GM12892 (cell line): ENCODE data around the gene PPM1J.

ENCODE experiments used
- DNase-seq: peaks from one replicate; pipeline ENCODE4 v3.0.0; 2011; ENCODE audit not compliant: insufficient read length
- FAIRE-seq: peaks from 2 replicates; lab custom pipeline; 2011; peaks lifted over from hg19 to GRCh38; lab: Jason Lieb, UNC
- POLR2A ChIP-seq: IDR thresholded peaks from 2 replicates; pipeline ENCODE4 v1.6.1; 2011; ENCODE audit warnings: low read depth, low read length, control low read depth
- POLR2AphosphoS5 ChIP-seq: IDR thresholded peaks from 2 replicates; pipeline ENCODE4 v1.6.1; 2011; ENCODE audit warnings: low read depth, low read length, control low read depth
- TAF1 ChIP-seq: IDR thresholded peaks from 2 replicates; pipeline ENCODE4 v1.6.1; 2011; ENCODE audit warnings: low read depth, mild to moderate bottlenecking, control low read depth, low read length, borderline replicate concordance

PPM1J gene

DNA sequence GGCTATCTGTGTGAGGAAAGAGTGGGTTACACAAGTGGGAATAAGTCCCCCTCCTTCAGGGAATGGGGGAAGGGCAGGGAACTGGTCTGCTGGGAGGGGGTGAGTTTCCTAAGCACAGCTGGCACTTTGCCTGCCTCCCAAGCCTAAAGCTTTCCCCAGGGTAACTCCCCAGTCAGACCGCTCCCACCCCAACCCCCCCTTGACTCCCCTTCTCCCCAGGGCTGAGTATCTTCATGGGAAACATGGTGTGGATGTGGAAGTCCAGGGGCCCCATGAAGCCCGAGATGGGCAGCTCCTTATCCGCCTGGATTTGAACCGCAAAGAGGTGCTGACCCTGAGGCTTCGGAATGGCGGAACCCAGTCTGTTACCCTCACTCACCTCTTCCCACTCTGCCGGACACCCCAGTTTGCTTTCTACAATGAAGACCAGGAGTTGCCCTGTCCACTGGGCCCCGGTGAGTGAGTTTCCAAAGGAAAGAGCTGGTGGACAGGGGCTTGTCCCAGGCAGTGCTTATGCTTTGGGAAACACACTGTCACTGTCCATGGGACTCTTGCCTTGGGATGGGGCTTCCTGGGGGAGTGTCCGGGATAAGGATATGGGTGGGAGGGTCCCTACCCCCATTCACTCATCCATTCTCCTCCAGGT lies 25.8 kb downstream of the PPM1J start:
- TF ChIP-seq TAF1 (no peak), POLR2A (no peak), POLR2AphosphoS5 (no peak)
- FAIRE-seq (no peak), DNase-seq (no peak)

DNA sequence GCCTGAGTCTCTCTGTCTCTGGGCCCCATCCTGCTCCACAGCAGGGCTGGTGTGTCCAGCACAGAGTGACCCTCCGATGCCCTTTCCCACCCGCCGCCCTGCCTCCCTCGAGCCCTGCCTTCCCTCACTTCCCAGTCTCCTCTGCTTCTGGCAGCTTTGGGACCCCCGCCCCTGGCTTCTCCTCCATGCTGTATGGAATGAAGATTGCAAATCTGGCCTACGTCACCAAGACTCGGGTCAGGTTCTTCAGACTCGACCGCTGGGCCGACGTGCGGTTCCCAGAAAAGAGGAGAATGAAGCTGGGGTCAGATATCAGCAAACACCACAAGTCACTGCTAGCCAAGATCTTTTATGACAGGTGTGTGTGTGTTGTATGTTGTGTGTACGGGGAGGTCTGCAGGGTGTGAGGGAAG lies 26.3 kb downstream of the PPM1J start:
- TF ChIP-seq POLR2A, result no peak
- TF ChIP-seq POLR2AphosphoS5, result no peak
- no peak for TF ChIP-seq TAF1
- no peak for DNase-seq
- no peak for FAIRE-seq

DNA sequence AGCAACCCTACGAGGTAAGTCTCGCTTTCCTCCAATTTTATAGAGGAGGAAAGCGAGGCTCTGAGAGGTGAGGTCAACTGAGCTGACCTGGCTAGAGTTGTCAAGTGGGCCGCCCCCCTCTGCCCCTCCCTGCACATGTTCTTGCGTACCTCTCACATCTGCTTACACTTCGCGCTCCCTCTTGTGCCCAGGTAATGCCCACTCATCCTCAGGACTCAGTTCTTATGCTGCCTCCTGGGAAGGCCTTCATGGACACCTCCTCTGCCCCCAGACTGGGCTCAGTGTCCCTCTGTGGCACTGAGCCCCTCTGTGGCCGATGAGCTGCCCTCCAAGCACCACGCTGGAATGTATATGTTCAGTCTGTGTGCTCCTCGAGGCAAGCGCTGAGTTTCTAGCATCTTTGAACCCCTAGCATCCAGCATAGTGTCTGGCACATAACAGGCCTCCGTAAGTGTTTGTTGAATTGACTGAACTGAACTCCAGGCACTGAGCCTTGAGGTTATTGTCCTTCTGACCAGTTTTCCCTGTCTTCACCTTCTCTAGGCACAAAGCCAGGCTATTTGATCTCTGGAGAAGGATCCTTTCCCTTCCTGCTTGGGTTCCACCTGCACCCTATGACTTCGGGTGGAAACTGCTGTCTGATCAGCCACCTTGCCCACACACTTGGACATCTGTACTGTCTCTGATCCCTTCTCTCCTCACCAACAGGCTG lies 27.2 kb downstream of the PPM1J start:
- DNase-seq (no peak), FAIRE-seq (no peak)
- no peak for TF ChIP-seq POLR2AphosphoS5
- TF ChIP-seq TAF1, result no peak
- TF ChIP-seq POLR2A, result no peak

DNA sequence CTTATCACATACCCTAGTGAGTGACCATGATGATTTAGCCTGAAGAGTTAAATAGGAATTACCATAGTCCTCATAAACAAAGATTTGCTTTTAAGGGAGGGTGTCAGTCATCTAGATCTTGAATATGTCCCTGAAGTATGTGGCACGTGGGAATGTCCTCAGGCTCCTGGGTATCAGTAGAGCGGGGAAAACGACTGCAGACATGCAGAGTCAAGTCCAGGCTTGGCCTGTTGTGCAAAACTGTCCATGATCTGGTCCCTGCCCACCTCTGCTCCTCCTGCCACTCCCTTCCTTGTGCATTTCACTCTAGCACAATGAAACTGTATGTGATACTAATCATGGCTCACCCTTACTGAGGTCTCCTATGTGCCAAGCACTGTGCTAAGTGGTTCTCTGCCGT lies 27.8 kb downstream of the PPM1J start:
- DNase-seq (no peak), FAIRE-seq (no peak)

DNA sequence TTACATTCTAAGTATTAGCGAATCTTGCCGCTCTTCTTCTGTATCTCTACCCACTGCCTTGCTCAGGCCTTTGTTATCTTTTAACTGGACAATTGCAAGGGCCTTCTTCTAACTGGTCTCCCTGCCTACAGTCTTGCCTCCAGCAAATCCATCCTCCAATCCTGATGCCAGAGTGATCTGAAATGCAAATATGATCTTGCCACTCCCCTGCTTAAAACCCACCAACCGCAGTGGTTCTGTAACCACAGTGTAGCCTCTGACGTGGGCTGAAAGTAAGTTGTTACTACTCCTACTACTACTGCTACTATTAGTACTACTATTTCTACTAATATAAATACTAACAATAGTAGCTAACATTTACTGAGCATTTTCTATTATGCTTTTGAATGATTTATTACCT lies 28.3 kb downstream of the PPM1J start:
- no peak for FAIRE-seq

More for the DNA sequence above, 27.8 kb downstream of the PPM1J start:
- TF ChIP-seq POLR2AphosphoS5, result no peak
- TF ChIP-seq POLR2A, result no peak
- TF ChIP-seq TAF1, result no peak

DNA sequence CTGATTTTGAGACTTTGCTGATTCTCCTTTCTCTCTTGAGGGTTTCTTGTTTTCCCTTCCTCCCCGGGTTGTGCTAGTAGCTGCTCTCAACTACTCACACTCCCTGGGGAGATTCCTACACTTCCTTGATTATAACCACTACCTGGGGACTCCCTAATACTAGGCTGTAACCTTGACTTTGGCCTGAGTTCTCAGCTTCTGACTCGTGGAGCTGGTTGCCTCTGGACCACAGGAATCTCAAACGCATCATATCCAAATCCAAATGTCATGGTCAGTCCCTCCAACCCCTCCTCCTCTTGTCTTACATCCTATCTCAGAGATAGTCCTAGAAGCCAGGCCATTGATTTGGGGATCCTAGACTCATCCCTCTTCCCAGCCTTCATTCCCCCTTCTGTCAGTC lies 28.7 kb downstream of the PPM1J start:
- FAIRE-seq, result no peak
- TF ChIP-seq TAF1 (no peak), POLR2AphosphoS5 (no peak), POLR2A (no peak)
- no peak for DNase-seq

More for the DNA sequence above, 28.3 kb downstream of the PPM1J start:
- no peak for DNase-seq
- TF ChIP-seq POLR2A (no peak), POLR2AphosphoS5 (no peak), TAF1 (no peak)

DNA sequence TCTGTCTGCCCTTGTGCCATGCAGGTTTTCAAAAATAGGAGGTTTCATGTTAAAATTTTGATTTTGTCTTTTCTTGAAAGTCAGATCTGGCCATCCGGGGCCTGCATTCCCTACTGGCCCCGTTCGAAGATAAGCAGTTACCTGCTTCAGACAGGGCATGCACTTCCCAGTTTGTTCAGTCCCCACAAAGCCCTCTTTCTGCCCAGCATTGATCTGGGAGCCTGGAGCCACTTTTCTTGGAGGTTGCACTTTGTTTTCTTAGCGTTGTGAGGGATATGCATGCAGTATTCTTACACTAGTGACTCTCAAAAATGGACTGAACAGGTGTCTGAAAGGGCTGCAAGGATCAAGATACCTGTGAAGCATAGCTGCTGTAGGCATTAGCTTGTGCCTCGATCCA lies 29.2 kb downstream of the PPM1J start:
- FAIRE-seq (no peak), DNase-seq (no peak)
- TF ChIP-seq POLR2AphosphoS5 (no peak), POLR2A (no peak), TAF1 (no peak)

DNA sequence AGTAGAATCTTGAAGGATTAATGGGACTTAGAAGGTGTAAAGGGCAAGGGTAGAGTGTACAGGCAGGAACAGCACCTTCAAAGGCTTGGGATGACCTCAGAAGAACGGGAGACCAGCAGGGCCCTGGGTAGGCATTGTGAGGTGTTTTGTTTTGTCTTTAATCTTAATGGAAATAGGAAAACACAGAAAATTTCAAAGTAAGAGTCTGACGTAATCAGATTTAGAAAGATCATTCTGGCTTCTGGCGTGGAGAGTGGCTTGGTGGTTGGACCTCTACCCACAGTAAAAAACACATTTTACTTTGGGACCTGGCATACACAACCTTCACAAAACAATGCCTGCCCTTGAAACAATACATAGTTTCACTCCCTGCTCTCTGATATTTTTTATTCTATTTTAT lies 36.5 kb downstream of the PPM1J start:
- no peak for FAIRE-seq
- no peak for TF ChIP-seq TAF1
- no peak for TF ChIP-seq POLR2A
- no peak for TF ChIP-seq POLR2AphosphoS5
- DNase-seq, result no peak

DNA sequence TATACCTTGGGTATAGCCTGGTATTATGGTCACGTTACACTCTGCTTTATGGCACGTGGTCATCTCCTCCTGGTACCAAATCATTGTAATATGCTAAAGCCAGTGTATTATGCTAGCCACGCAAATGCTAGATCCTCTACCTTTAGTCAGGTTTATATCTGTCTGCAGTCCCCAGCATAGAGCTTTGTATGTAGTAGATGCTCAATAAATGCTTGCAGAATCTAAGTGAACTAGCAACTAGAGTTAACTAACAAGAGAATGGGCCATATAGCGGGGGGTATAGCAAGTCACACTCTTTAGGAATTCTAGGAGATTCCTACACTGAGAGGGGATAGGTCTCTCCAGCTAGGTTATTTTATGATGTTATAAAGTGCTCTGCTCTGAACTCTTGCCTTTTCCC lies 37.6 kb downstream of the PPM1J start:
- no peak for FAIRE-seq
- no peak for TF ChIP-seq TAF1
- TF ChIP-seq POLR2A, result no peak
- no peak for TF ChIP-seq POLR2AphosphoS5
- no peak for DNase-seq

DNA sequence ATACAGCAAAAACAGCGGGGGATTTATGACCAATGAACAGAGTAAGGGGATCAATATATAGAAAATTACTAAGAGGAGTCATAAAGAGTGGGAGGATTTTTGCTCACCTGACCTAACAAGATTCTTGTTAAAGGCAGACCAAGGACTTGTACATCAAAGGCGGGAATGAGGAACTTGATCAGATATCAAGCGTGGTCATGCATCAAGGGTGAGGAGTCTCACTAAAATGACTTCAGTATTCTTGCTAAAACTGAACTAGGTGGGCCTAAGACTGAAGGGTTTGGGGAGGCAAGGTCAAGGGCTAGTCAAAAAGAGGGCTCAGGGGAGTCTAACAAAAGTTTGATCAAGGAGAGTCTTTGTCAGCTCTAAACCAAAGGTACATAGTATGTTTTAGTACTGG lies 38.6 kb downstream of the PPM1J start:
- FAIRE-seq (no peak), DNase-seq (no peak)
- no peak for TF ChIP-seq TAF1
- TF ChIP-seq POLR2A, result no peak
- TF ChIP-seq POLR2AphosphoS5, result no peak

DNA sequence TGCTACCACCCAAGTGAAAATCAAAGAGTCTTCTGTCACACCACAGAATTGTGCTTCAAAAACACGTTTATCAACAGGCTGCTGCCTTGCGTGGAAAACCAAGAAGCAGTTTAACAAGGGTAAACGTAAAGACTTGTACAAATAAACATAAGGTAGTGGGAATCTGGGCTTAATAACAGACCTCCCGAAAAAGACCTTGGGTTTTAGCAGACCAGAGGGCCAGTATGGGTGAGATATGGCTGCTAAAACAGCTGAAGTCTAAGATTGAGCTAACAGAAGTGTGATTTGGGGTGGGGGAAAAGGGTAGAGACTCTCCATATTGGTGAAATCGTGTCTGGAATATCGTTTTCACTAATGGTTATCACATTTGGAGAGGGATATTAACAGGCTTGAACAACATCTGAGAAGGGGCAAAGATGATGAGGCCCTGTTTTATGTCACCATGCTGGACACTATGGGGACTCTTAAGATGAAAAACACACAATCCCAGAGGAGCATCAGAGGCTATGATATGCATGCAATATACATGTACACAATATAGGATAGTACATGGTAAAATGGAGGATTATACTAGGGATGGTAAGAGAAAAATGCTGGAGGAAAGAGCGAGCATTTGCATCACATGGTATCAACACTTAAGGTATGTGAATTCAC lies 39.3 kb downstream of the PPM1J start:
- FAIRE-seq, result no peak
- no peak for TF ChIP-seq POLR2A
- no peak for TF ChIP-seq POLR2AphosphoS5
- TF ChIP-seq TAF1, result no peak
- DNase-seq, result no peak
